Stomach smooth muscle (tissue), 2 donors: ENCODE data around the gene PARP6.
A peak's percentile ranks its signal among the peaks of the same experiment; 100 is the strongest.

Experiments
- H3K27ac ChIP-seq: one replicate; pipeline ENCODE4 v1.7.0; 2013; ENCODE audit warnings: mild to moderate bottlenecking, low read length, inconsistent platforms
- H3K27me3 ChIP-seq, 2 donors: one replicate each; pipeline ENCODE4 v1.7.0; 2013; ENCODE audit warnings: low read length in 2 of 2; ENCODE audit not compliant: insufficient read depth in 2 of 2, control insufficient read depth in 1 of 2
- H3K36me3 ChIP-seq, 2 donors: one replicate each; pipeline ENCODE4 v1.7.0; 2013; ENCODE audit warnings: low read length in 2 of 2; ENCODE audit not compliant: control insufficient read depth in 2 of 2, insufficient read depth in 2 of 2
- H3K4me1 ChIP-seq: one replicate; pipeline ENCODE4 v1.7.0; 2013; ENCODE audit warnings: low read length; ENCODE audit not compliant: control insufficient read depth, insufficient read depth
- H3K4me3 ChIP-seq, 2 donors: one replicate each; pipeline ENCODE4 v1.7.0; 2013; ENCODE audit warnings: low read length in 2 of 2
- H3K9ac ChIP-seq, 2 donors: one replicate each; pipeline ENCODE4 v1.7.0; 2013; ENCODE audit warnings: low read length in 2 of 2, mild to moderate bottlenecking in 1 of 2
- H3K9me3 ChIP-seq, 2 donors: one replicate each; pipeline ENCODE4 v1.7.0; 2013; ENCODE audit warnings: low read length in 2 of 2; ENCODE audit not compliant: control insufficient read depth in 2 of 2
- donor health status: healthy.
- donor health status: Pancreatic carcinoma.

The PARP6 gene

DNA sequence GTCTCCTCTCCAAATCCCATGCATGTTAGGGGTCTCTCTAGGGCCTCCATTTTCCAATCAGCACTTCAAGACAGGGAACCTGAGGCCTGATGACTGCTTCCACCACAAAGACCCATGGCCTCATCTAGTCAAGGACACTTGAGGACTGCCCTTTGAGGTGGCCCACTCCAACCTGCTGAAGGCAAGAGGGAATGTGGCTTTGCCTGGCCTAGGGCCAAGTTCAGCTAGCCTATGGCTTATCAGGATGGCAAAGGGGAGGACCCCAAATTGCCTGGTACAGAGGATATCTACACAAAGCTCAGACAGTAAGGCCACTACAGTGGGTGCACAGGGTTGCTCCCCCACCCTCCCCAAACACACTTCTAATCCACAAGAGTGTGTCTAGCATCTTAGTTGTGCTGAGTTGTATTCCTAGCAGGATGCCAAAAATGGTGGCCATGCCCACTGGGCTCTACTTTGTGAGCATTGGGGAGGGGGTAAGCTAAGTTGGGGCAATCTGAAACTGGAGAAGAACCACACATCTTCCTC, 64.7 kb downstream of the PARP6 start:
- Histone ChIP-seq H3K9me3 (no peaks in the 10 kb centered on the region), H3K27me3 (no peaks in the 10 kb centered on the region), H3K27ac (no peak overlapping the region), H3K4me1 (peaks cover 18% of the 10 kb centered on the region), H3K9ac (no peak overlapping the region), H3K4me3 (no peak overlapping the region), H3K36me3 (peaks cover 77 to 79% of the 10 kb centered on the region in 2 donors)

DNA sequence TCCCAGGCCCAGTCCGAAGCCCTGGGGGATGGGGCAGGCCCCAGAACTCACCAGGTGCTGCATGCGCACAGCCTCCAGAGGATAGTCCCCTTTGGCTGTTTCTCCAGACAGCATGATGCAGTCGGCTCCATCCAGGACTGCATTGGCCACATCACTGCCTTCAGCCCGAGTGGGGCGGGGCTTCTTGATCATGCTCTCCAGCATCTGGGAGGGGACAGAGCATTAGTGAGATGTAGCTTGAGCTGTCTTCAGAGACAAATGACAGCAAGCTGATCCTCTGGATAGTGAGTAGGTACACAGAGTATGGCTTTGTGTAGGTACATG, 65.7 kb downstream of the PARP6 start:
- H3K4me1 ChIP-seq, result peaks cover 21% of the 10 kb centered on the region
- H3K27me3 ChIP-seq, result no peaks in the 10 kb centered on the region
- H3K4me3 ChIP-seq, result no peak overlapping the region
- no peak overlapping the region for H3K9ac ChIP-seq
- no peak overlapping the region for H3K27ac ChIP-seq
- H3K9me3 ChIP-seq, result no peaks in the 10 kb centered on the region
- H3K36me3 ChIP-seq, result peaks cover 78 to 80% of the 10 kb centered on the region in 2 donors

DNA sequence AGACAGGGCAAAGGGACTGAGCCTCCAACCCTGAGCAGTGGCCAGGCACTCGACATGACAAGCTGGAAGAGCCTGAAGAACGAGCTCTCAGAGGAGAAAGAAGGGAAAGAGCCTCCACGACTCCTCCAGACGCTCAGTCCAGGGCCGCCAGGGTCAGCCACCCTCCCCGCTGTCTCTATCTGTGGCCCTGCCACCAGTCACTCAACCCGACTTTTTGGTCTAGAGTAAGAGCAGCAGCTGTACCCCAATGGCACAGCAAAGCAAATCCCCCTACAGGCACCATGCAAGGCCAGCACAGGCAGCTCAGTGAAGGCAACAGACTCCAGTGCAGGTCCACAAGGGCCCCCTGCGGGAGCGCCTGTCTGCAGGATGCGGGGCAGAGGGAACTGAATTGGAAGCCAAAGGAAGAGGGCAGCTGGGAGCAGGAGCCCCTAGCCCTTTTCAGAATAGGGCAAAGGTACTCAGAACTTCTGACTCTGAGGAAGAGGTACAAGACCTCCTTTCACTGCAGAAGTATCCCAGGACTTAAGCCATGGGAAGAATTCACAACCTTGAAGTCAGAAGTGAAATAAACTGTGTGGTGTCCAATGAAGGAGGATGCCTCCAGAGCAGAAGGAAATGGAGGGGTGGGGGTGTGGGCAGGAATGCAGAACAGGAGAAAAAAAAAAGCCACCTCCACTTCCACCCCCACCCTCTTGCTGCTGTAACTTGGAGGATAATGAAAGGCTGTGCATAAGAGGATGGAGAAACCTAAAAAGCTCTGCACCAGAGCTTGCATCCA, 66.3 kb downstream of the PARP6 start:
- Histone ChIP-seq H3K4me3 (no peak overlapping the region), H3K9me3 (no peaks in the 10 kb centered on the region), H3K27ac (no peak overlapping the region), H3K36me3 (peaks cover 78 to 81% of the 10 kb centered on the region in 2 donors), H3K27me3 (no peaks in the 10 kb centered on the region), H3K9ac (no peak overlapping the region), H3K4me1 (peaks cover 26% of the 10 kb centered on the region)

DNA sequence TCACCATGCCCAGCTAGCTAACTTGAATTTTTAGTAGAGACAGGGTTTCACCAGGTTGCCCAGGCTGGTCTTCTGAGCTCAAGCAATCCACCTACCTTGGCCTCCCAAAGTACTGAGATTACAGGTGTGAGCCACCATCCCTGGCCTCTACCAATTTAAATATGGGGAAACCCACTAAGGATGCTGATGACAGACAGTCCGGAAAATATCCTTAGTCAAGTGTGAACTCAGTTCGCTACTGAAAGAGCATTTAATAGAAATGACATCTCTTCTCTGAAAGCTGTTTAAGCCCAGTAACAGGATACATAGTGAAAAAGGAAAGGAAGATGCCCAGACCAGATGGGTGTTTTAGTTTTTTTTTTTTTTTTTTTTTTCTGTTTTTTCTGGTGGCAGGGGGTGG, 67.1 kb downstream of the PARP6 start:
- no peak overlapping the region for H3K9ac ChIP-seq
- no peak overlapping the region for H3K4me3 ChIP-seq
- peaks cover 28% of the 10 kb centered on the region for H3K4me1 ChIP-seq
- no peaks in the 10 kb centered on the region for H3K9me3 ChIP-seq
- peaks cover 81 to 84% of the 10 kb centered on the region in 2 donors for H3K36me3 ChIP-seq
- no peak overlapping the region for H3K27ac ChIP-seq
- no peaks in the 10 kb centered on the region for H3K27me3 ChIP-seq

DNA sequence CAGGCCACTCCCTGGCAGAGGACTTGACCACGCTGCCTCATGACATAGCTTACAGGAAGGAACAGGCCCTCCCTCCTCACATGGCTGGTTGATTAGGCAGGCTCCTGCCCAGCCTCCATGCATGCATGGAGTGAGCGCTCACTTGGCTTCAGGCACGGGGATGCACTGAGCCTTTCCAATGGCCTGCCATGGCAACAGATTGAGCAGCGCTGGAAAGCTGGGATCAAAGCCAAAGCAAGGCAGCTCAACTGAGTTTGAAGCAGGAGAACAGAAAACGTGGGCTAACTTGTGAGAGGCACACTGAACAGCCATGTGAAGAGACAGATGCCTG, 68.9 kb downstream of the PARP6 start:
- Histone ChIP-seq H3K4me1 (peaks cover 32% of the 10 kb centered on the region), H3K9me3 (no peaks in the 10 kb centered on the region), H3K9ac (no peak overlapping the region), H3K36me3 (peaks cover 80% of the 10 kb centered on the region in 2 donors), H3K27ac (peak overlapping the region; percentile 85), H3K4me3 (no peak overlapping the region), H3K27me3 (no peaks in the 10 kb centered on the region)

DNA sequence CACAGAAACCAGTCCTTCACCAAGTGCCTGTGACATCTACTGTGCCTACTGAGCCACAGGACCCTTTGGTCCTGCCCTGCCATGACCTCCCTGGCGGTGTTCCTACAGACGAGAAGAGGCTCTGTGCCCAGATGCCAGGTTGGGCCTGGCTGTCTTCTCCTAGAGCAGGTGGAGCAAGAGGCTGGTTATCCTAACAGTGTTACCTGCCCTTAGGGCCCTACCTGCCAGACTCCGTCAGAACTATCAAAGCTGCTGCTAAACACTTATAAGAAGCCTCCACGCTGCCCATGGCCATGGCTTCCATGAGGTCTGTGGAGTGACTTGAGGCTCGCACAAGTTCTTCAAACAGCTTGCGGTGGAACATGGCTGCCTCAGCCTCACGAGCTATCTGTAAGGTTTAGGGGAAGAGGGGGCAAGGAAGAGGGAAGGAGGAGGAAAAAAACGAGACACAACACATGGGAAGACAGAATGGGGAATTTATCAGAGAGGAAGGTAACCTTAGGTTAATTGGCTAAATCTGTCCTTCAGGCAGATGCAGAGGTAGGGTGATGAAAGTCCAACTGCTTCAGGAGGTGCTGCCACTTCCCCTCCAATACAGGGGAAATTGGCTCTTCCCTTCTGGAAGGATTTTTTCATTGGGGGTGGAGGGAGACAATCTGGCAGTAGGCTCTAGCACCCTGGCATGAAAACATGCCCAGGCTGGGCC, 69.4 kb downstream of the PARP6 start:
- H3K9ac ChIP-seq, result peak overlapping the region; percentile 35 to 58

DNA sequence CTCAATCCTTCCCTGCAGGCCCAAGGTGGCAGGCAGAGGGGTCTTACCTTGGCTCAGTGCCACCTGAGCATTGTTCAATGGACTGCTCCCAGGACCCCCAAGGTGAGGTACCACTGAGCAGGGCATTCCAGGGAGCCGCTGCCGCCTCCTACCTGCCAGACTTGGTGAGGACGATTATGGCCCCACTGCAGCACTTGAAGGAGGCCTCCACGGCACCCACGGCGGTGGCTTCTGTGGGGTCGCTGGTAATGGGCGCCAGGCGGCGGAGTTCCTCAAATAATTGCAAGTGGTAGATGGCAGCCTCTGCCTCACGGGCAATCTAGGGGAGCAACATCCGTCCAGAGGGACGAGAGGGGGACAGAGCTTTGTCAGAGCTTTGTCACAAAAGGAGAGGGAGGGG, 70.1 kb downstream of the PARP6 start:
- Histone ChIP-seq H3K9me3 (no peaks in the 10 kb centered on the region), H3K27me3 (peaks cover under 1 to 1% of the 10 kb centered on the region in 2 donors), H3K4me3 (no peak overlapping the region), H3K4me1 (peaks cover 34% of the 10 kb centered on the region), H3K36me3 (peaks cover 68% of the 10 kb centered on the region in 2 donors), H3K27ac (peak overlapping the region; percentile 85), H3K9ac (no peak overlapping the region)

More for the DNA sequence above, 69.4 kb downstream of the PARP6 start:
- Histone ChIP-seq H3K4me1 (peaks cover 32% of the 10 kb centered on the region), H3K27ac (peak overlapping the region; percentile 85), H3K36me3 (peaks cover 74 to 75% of the 10 kb centered on the region in 2 donors), H3K9me3 (no peaks in the 10 kb centered on the region), H3K4me3 (no peak overlapping the region), H3K27me3 (no peaks in the 10 kb centered on the region)

DNA sequence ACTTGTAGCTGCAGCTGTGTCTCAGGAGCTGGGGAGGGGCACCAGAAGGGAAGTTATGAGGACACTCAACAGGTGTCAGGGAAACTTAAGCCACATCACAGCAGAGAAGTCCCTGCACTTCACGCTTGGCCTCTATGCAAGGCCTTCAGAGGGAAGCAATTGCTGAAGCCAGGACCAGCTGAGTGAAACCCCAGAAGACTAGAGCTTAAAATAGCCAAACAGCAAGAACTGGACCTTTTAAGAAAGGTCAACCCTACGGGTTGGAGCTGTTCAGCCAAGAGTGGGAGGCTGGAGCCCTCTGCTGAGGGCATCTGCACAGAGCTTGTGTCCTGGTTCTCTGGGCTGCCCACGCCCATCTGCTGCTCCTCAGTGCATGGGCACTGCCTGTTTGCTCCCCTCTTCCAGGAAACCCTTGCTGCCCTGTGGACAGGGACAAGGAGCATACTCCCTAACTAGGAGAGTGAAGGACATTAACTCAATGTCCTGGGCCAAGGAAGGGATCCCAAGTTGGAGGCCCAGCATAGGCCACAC, 70.9 kb downstream of the PARP6 start:
- H3K27ac ChIP-seq, result peak overlapping the region; percentile 6
- H3K9ac ChIP-seq, result no peak overlapping the region
- H3K36me3 ChIP-seq, result peaks cover 59 to 60% of the 10 kb centered on the region in 2 donors

DNA sequence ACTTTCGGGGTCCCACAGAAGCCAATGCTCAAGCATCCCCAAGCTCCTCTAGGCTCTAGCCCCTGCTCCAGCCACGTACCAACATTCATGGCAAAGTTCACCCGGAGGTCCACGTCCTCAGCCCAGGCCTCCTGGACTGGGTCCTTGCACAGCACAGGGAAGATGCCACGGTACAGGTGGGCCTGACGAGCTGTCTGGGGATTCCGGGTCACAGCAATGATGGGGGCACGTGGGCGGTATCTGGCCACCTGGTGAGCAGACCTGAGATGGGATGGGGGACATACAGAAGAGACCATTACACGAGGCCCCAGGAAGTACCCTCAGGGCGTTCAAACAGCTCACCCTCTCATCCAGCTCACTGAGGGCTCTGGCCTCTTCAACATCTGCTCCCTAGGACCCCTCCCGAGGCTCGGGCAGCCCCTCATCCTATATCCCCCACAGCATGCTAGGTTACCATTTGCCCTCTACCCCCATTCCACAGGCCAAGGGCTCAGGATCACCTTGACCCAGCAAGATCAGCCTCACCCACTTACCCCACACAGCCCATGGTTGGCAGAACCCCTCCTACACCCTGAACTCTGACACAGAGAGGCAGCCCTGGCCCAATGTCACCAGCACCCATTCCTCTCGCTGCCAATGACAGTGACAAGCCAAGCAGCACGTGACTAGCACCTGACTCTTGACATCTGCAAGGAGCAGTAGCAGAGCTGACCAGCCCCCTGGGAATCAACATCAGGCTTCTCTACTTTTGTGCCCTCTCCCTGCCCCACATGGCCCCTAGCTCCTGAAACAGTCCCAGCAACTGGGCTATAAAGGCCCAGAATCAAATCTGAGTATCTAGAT, 71.7 kb downstream of the PARP6 start:
- Histone ChIP-seq H3K9ac (no peak overlapping the region), H3K36me3 (peaks cover 51% of the 10 kb centered on the region in 2 donors), H3K4me1 (peaks cover 41% of the 10 kb centered on the region), H3K4me3 (no peak overlapping the region), H3K27ac (peak overlapping the region; percentile 6), H3K9me3 (no peaks in the 10 kb centered on the region), H3K27me3 (peaks cover 8 to 11% of the 10 kb centered on the region in 2 donors)

More for the DNA sequence above, 70.9 kb downstream of the PARP6 start:
- H3K4me3 ChIP-seq, result no peak overlapping the region
- peaks cover 41% of the 10 kb centered on the region for H3K4me1 ChIP-seq
- H3K27me3 ChIP-seq, result peaks cover 7 to 10% of the 10 kb centered on the region in 2 donors
- H3K9me3 ChIP-seq, result no peaks in the 10 kb centered on the region

DNA sequence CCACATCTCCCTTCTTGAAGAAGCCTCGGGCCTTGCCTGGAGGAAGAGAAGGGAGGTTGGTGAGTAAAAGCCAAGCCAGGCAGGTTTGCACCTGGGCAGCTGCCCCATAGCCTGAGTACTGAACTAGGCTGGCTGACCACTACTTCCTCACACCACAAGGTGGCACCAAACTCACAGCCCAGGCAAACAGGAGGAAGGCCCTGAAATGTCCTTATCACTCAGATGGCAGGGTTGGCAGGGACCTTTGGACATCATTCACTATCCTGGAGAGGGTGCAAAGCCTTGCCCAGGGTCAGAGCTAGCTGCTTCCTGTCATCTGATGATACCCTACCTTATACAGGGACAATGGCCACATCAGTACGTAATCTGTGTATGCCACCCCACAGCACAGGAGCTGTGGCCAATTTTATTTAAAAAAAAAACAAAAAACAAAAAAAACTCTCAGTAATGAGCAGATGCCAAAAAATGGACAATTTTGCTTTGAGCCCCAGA, 72.6 kb downstream of the PARP6 start:
- no peak overlapping the region for H3K9ac ChIP-seq
- H3K4me1 ChIP-seq, result peaks cover 41% of the 10 kb centered on the region
- H3K27ac ChIP-seq, result no peak overlapping the region
- peaks cover 44 to 47% of the 10 kb centered on the region in 2 donors for H3K36me3 ChIP-seq
- H3K9me3 ChIP-seq, result no peaks in the 10 kb centered on the region
- H3K27me3 ChIP-seq, result peaks cover 10 to 11% of the 10 kb centered on the region in 2 donors
- no peak overlapping the region for H3K4me3 ChIP-seq
